Measurements from ENCODE around the gene ARHGAP21.

DNA sequence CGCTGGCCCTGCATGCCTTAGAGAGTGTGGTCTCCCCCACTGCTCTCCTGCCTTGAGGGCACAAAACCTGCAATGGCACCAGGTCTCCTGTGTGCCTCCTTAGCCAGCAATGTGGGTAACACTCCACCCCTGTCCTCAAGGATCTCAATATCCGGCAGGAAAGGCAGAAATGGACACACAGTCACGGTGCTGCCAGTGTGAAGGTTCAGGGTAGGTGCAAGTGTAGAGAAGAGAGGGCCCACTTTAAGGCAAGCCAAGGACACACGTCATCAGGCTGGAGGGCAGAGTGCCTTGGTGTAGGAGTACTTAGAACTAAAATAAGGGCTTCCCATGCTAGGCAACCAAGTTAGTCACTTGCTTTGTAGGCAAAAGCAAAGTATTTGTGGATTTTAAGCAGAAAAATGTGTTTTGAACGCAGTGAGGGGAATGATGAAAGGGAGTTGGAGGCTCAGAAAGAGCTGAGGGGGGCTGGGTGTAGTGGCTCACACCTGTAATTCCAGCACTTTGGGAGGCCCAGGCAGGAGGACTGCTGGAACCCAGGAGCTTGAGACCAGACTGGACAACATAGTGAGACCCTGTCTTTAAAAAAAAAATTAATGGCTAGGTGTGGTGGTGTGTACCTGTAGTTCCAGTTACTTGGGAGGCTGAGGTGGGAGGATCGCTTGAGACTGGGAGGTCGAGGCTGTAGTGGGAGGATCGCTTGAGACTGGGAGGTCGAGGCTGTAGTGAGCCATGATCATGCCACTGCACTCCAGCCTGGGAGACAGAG, 152.8 kb downstream of the ARHGAP21 start:
- TF ChIP-seq POLR2AphosphoS5 (IDR thresholded peaks at IDR 0.05): no peak
- TF ChIP-seq, protein P1, sequence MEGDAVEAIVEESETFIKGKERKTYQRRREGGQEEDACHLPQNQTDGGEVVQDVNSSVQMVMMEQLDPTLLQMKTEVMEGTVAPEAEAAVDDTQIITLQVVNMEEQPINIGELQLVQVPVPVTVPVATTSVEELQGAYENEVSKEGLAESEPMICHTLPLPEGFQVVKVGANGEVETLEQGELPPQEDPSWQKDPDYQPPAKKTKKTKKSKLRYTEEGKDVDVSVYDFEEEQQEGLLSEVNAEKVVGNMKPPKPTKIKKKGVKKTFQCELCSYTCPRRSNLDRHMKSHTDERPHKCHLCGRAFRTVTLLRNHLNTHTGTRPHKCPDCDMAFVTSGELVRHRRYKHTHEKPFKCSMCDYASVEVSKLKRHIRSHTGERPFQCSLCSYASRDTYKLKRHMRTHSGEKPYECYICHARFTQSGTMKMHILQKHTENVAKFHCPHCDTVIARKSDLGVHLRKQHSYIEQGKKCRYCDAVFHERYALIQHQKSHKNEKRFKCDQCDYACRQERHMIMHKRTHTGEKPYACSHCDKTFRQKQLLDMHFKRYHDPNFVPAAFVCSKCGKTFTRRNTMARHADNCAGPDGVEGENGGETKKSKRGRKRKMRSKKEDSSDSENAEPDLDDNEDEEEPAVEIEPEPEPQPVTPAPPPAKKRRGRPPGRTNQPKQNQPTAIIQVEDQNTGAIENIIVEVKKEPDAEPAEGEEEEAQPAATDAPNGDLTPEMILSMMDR (IDR thresholded peaks at IDR 0.05): no peak
- no peak for TF ChIP-seq POLR2A (IDR thresholded peaks at IDR 0.05)
- TF ChIP-seq EP300 (IDR thresholded peaks at IDR 0.05): no peak

All from sigmoid colon (tissue), 4 donors.